NCI-H2107 (cell line): ENCODE measurements around the gene ING2.
"Not testable (repeated sequence)": the region's sequence is repeated elsewhere in the genome, so short reads cannot be mapped to it uniquely, and the experiment has no call there.

Experiments
- DNase-seq: peaks from one replicate; lab custom pipeline; 2025; lab: John Stamatoyannopoulos, UW

ING2 gene

DNA sequence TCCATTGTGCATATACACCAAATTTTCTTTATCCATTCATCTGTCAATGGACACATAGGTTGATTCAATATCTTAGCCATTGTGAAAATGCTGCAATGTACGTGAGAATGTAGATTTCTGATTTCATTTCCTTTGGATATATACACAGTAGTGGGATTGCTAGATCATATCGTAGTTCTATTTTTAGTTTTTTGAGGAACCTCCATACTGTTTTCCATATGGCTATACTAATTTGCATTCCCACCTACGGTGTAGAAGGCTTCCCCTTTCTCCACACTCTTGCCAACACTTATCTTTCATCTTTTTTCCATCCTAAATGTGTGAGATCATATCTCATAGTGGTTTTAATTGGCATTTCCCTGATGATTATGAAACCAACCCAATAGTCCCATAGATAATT is 43.4 kb downstream of the ING2 start:
- no peak for DNase-seq

GRCh38 chr4:183550345-183551093 is 45.7 kb downstream of the ING2 start:
- no peak for DNase-seq

DNA sequence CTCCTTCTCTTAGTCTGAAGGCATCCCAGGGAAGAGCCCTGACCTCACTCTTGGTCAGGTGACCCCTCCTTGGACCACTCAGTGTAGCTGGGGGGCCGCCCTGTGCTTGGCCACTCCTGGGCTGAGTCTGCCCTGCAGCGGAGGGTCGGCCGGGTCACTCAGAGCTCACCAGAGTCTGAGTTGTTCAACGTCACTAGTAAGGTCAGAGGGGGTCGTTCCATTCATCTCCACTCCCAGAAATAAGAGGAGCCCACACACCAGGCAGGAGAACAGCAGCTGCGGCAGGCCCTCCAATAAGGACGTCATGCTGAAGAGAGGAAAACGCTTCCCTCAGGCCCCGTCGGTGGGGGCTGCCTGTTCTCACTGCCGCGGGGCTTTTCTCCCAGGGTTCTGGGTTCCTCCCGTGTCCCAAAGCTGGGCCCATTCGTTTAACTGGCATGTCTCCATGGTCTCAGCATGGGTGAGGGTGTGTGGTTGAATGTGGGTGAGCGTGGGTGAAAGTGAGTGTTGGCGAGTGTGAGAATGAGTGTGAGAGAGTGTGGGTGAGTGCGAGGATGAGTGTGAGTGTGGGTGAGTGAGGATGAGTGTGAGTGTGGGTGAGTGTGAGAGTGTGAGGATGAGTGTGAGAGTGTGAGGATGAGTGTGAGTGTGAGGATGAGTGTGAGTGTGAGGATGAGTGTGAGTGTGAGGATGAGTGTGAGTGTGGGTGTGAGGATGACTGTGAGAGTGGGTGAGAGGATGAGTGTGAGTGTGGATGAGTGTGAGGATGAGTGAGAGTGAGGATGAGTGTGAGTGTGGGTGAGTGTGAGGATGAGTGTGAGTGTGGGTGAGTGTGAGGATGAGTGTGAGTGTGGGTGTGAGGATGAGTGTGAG is 47.7 kb downstream of the ING2 start:
- DNase-seq, result no peak

- not testable (repeated sequence) for DNase-seq
Measured at GRCh38 chr4:183553147-183553478, 48.3 kb downstream of the ING2 start.

DNA sequence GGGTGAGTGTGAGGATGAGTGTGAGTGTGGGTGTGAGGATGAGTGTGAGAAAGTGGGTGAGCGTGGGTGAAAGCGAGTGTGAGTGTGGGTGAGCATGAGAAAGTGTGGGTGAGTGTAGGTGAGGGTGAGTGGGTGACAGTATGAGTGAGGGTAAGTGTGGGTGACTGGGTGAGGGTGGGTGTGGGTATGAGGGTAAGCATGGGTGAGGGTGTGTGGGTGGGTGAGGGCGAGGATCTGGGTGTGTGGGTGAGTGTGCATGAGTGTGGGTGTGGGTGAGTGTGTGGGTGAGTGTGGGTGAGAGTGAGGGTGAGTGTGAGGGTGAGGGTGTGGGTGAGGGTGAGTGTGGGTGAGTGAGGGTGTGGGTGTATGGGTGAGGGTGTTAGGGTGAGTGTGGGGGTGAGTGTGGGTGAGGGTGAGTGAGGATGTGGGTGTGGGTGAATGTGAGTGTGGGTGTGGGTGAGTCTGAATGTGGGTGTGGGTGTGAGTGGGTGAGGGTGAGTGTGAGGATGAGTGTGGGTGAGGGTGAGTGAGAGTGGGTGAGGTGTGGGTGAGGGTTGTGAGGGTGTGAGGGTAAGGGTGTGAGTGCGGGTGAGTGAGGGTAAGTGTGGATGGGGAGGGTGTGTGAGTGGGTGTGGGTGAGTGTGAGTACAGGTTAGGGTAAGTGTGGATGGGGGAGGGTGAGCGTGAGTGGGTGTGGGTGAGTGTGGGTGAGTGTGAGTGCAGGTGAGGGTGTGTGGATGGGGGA is 48.9 kb downstream of the ING2 start:
- DNase-seq, result no peak

DNA sequence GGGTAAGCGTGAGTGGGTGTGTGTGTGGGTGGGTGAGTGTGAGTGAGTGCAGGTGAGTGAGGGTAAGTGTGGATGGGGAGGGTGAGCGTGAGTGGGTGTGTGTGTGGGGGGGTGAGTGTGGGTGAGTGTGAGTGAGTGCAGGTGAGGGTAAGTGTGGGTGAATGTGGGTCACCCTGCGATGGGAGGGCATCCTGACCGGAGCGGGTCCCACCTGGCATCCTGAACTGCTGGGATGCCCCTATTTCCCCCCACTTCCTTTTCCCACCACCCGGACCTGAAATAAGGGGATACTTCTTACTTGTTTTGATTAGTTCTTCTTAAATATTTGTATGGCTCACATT is 49.5 kb downstream of the ING2 start:
- no peak for DNase-seq

- no peak for DNase-seq
Measured at GRCh38 chr4:183554878-183555585, 50.2 kb downstream of the ING2 start.

DNA sequence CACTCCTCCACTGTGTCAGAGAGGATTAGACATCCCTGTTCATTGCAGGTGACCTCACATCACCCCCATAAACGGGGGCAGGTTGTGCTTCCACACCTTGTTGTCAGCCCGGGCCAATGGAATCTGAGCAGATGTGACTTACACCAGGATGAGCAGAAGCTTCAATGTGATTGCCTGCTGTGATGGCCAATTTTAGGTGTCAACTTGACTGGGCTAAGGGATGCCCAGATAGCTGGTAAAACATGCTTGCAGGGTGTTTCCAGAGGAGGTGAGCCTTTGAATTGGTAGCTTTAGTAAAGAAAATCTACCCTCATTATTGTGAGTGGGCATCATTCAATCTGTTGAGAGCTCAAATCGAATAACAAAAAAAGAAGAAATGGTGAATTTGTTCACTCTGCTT is 52.1 kb downstream of the ING2 start:
- DNase-seq, result no peak

GRCh38 chr4:183557611-183558010 is 52.8 kb downstream of the ING2 start:
- DNase-seq, result no peak

GRCh38 chr4:183558873-183559272 is 54.0 kb downstream of the ING2 start:
- no peak for DNase-seq

DNA sequence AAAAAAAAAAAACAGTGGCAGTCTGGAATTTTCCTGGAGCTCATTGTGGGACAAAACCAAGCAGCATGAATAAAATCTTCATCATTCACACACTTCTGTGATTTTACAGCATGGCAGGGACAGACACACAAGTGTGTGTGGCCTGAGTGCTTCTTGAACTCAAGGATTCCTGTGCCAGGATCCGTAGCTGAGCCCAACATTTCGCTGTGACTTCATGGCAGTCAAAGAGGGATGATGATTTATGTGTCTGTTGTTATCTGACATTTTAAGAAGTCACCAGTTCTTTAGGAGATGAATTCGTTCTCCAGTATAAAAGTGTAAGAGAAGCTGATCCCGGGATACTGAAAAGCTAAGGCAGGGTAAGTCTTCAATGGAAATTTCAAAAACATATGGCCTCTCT is 57.0 kb downstream of the ING2 start:
- DNase-seq, result no peak
